ENCODE results near the gene GRM2. TPM values are rescaled to one million over a fixed set of nuclear protein-coding genes. Genes with fewer than 3 reads are reported as not detected.

The GRM2 gene
- total RNA-seq, 1 donor from 2014 or later: 0.19 TPM

- H3K36me3 Mint-ChIP-seq (ENCODE audit: insufficient read depth): no peaks in the 10 kb centered on the region
- peak; percentile 98 for TF ChIP-seq CTCF (IDR thresholded peaks at IDR 0.05; ENCODE audit: unreplicated experiment)
- H3K4me3 Mint-ChIP-seq (ENCODE audit: low read depth): peak overlapping the region; percentile 67
- H3K27me3 Mint-ChIP-seq: no peaks in the 10 kb centered on the region
- H3K4me1 Mint-ChIP-seq (ENCODE audit: low read depth): peaks cover 12% of the 10 kb centered on the region
- no peaks in the 10 kb centered on the region for H3K9me3 Mint-ChIP-seq (ENCODE audit: low read depth)
- H3K27ac Mint-ChIP-seq: peak overlapping the region; percentile 75
- peak; percentile 89 for DNase-seq (ENCODE audit: low spot score, unreplicated experiment)
Observed at GRCh38 chr3:51669241-51670052, 37.4 kb upstream of the GRM2 start.

GRCh38 chr3:51670053-51670822, 36.6 kb upstream of the GRM2 start:
- DNase-seq (ENCODE audit: low spot score, unreplicated experiment): no peak
- H3K9me3 Mint-ChIP-seq (ENCODE audit: low read depth): no peaks in the 10 kb centered on the region
- peaks cover 2% of the 10 kb centered on the region for H3K36me3 Mint-ChIP-seq (ENCODE audit: insufficient read depth)
- no peaks in the 10 kb centered on the region for H3K27me3 Mint-ChIP-seq
- peak overlapping the region; percentile 67 for H3K4me3 Mint-ChIP-seq (ENCODE audit: low read depth)
- TF ChIP-seq CTCF (IDR thresholded peaks at IDR 0.05; ENCODE audit: unreplicated experiment): no peak
- no peak overlapping the region for H3K27ac Mint-ChIP-seq
- H3K4me1 Mint-ChIP-seq (ENCODE audit: low read depth): peaks cover 12% of the 10 kb centered on the region

GRCh38 chr3:51670823-51671733, 35.8 kb upstream of the GRM2 start, which contains the start of gene TEX264:
Gene TEX264 (plus strand): TSS chr3:51671252. CDS start chr3:51674305, 3,053 bp downstream.
- H3K9me3 Mint-ChIP-seq (ENCODE audit: low read depth): no peaks in the 10 kb centered on the region
- H3K4me1 Mint-ChIP-seq (ENCODE audit: low read depth): peaks cover 12% of the 10 kb centered on the region
- peak within 1 kb of the TSS; percentile 82 for H3K4me3 Mint-ChIP-seq (ENCODE audit: low read depth)
- H3K27me3 Mint-ChIP-seq: no peaks in the 10 kb centered on the region
- DNase-seq (ENCODE audit: low spot score, unreplicated experiment): peak; percentile 59
- H3K36me3 Mint-ChIP-seq (ENCODE audit: insufficient read depth): peaks cover 2% of the 10 kb centered on the region
- no peak within 1 kb of the TSS for H3K27ac Mint-ChIP-seq
- no peak for TF ChIP-seq CTCF (IDR thresholded peaks at IDR 0.05; ENCODE audit: unreplicated experiment)

GRCh38 chr3:51671734-51672475, 35.0 kb upstream of the GRM2 start:
- Mint-ChIP-seq H3K9me3 (ENCODE audit: low read depth) (no peaks in the 10 kb centered on the region), H3K36me3 (ENCODE audit: insufficient read depth) (peaks cover 2% of the 10 kb centered on the region), H3K4me3 (ENCODE audit: low read depth) (peak overlapping the region; percentile 82), H3K4me1 (ENCODE audit: low read depth) (peaks cover 12% of the 10 kb centered on the region), H3K27ac (peak overlapping the region; percentile 5), H3K27me3 (no peaks in the 10 kb centered on the region)
- no peak for TF ChIP-seq CTCF (IDR thresholded peaks at IDR 0.05; ENCODE audit: unreplicated experiment)
- peak; percentile 49 for DNase-seq (ENCODE audit: low spot score, unreplicated experiment)

All from progenitor cell of endocrine pancreas (in vitro differentiated cells).